Measurements from ENCODE around the gene COL13A1. TPM values are rescaled to one million over a fixed set of nuclear protein-coding genes. Genes with fewer than 3 reads are reported as not detected.

COL13A1 gene
- total RNA-seq, 6 donors from 2014 or later: 4.3 to 21.2 (median 10.4) TPM

GRCh38 chr10:69866688-69867461 lies 65.2 kb downstream of the COL13A1 start:
- whole genome bisulfite sequencing, 2 donors: 45 to 53% methylated on average over 20 to 28 of the region's 28 CpGs
- no peaks in the 10 kb centered on the region for H3K27me3 ChIP-seq
- no peaks in the 10 kb centered on the region for H3K9me3 ChIP-seq
- TF ChIP-seq EP300 (IDR thresholded peaks at IDR 0.05): no peak
- no peak for TF ChIP-seq POLR2A (IDR thresholded peaks at IDR 0.05)
- TF ChIP-seq POLR2AphosphoS5 (IDR thresholded peaks at IDR 0.05): no peak
- TF ChIP-seq, protein P1, sequence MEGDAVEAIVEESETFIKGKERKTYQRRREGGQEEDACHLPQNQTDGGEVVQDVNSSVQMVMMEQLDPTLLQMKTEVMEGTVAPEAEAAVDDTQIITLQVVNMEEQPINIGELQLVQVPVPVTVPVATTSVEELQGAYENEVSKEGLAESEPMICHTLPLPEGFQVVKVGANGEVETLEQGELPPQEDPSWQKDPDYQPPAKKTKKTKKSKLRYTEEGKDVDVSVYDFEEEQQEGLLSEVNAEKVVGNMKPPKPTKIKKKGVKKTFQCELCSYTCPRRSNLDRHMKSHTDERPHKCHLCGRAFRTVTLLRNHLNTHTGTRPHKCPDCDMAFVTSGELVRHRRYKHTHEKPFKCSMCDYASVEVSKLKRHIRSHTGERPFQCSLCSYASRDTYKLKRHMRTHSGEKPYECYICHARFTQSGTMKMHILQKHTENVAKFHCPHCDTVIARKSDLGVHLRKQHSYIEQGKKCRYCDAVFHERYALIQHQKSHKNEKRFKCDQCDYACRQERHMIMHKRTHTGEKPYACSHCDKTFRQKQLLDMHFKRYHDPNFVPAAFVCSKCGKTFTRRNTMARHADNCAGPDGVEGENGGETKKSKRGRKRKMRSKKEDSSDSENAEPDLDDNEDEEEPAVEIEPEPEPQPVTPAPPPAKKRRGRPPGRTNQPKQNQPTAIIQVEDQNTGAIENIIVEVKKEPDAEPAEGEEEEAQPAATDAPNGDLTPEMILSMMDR (IDR thresholded peaks at IDR 0.05): no peak
- peak overlapping the region in 1 of 4 donors; percentile 1 for H3K4me3 ChIP-seq
- H3K36me3 ChIP-seq: no peaks in the 10 kb centered on the region
- peaks cover 0 to 28% (median 8%) of the 10 kb centered on the region in 4 donors for H3K4me1 ChIP-seq
- peak overlapping the region; percentile 14 to 40 (median 24) for H3K27ac ChIP-seq
- DNase-seq (peak in 1 of 2 donors; percentile 28), ATAC-seq (ENCODE audit: low FRiP score in 2 of 2) (peak in 1 of 2 donors; percentile 75)

DNA sequence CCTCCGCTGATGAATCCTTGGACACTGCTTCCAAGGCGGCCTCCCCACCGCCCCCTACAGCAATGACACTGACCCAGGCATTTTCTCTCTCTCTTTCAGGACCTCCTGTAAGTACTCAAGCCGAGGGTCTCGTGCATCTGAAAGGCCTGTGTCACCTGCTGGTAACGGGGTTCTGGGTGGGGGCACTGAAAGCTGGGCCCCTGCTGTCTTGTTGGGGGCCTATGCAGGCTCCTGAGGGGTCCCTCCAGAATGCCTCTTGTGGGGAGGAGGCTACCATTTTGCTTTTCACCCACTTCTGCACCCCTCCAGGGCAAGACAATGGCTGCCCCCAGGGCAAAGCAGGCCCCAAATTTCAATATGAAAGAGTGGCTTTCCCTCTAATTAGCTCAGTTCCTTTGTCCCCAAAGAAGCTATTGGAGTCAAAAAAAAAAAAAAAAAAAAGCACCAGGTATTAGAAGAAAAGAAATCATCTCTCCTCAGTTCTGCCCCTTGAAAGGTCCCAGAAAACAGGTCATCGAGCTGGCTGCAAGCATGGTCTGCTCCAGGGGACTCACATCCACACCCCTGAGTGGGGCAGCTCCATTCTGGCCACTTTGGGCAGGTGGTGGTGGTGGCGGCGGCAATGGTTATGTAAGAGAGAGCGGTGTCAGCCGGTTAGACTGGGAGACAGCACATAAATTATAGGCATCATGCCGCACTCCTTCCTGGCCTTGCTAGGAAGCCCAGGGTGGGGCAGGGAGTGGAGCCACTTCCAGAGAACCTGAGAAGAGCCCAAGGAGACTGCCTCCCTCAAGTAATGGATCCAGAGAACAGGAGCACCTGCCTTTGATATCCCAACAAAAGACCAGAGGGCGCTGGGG lies 66.2 kb downstream of the COL13A1 start:
- ATAC-seq (ENCODE audit: low FRiP score in 2 of 2) (no peak), DNase-seq (no peak)
- 83 to 85% methylated on average over 13 of the region's 13 CpGs for WGBS, 2 donors

DNA sequence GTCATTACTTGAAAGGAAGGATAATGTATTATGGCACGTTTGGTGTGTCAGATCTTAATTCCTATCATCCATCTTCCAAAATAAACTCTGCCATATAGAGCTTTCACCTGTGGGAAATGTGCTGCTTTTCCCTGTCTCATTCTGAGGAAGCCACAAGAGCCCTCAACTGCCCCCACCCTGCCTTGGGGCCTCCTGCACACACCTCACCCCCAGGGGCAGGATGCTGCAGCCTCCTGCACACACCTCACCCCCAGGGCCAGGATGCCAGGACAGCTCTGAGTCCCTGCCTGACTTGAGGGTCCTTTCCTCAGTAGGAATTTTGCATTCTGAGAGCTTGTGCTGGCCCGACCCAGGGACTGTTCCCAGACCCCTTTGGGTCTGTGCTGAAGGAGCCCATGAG lies 67.1 kb downstream of the COL13A1 start:
- Histone ChIP-seq H3K27me3 (no peaks in the 10 kb centered on the region), H3K4me3 (no peak overlapping the region), H3K9me3 (no peaks in the 10 kb centered on the region), H3K27ac (no peak overlapping the region), H3K36me3 (no peaks in the 10 kb centered on the region), H3K4me1 (peaks cover 0 to 28% (median 8%) of the 10 kb centered on the region in 4 donors)
- no peak for DNase-seq
- no peak for ATAC-seq (ENCODE audit: low FRiP score in 2 of 2)
- 57 to 78% methylated on average over 1 to 2 of the region's 2 CpGs for WGBS, 2 donors
- TF ChIP-seq EP300 (IDR thresholded peaks at IDR 0.05) (no peak), POLR2A (IDR thresholded peaks at IDR 0.05) (no peak), POLR2AphosphoS5 (IDR thresholded peaks at IDR 0.05) (no peak)
- TF ChIP-seq, protein P1 (IDR thresholded peaks at IDR 0.05): no peak

More for the DNA sequence above, 66.2 kb downstream of the COL13A1 start:
- peaks cover 0 to 28% (median 8%) of the 10 kb centered on the region in 4 donors for H3K4me1 ChIP-seq
- no peaks in the 10 kb centered on the region for H3K36me3 ChIP-seq
- TF ChIP-seq POLR2A (IDR thresholded peaks at IDR 0.05) (no peak), POLR2AphosphoS5 (IDR thresholded peaks at IDR 0.05) (no peak), EP300 (IDR thresholded peaks at IDR 0.05) (no peak)
- TF ChIP-seq, protein P1 (IDR thresholded peaks at IDR 0.05): no peak
- no peaks in the 10 kb centered on the region for H3K9me3 ChIP-seq
- no peak overlapping the region for H3K4me3 ChIP-seq
- H3K27ac ChIP-seq: no peak overlapping the region
- H3K27me3 ChIP-seq: no peaks in the 10 kb centered on the region

DNA sequence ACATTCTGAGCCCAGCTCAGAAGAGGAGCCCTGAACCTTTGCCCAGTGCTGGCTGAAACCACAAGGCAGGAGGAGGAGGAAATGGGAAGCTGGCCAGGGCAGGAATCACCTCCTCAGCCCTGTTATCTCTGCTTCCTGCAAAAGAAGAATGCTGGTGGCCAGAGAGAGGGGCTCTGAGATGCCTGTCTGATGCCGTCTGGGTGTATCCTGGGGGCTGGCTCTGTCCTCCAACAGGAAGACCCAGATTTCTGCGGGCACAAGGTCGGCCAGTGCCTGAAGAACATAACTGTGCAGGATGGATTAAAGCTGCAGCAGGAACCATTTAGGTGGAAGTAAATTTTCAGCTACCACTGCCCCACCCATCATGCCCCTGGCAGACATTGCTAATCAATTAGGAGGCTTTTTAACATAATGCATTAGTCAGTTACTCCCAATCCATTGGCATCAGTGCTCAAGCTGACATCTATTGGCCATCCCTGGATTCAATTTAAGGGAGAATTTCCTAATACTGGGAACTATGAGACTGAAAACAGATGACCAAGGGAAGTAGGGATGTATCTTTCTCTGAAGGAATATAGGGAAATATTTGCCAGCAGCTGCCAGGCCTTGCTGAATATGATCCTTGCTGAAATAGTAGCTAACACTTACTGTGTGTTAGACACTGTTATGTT lies 67.7 kb downstream of the COL13A1 start:
- 38 to 41% methylated on average over 3 of the region's 3 CpGs for WGBS, 2 donors
- Histone ChIP-seq H3K27me3 (no peaks in the 10 kb centered on the region), H3K36me3 (no peaks in the 10 kb centered on the region), H3K4me1 (peaks cover 0 to 27% (median 8%) of the 10 kb centered on the region in 4 donors), H3K4me3 (no peak overlapping the region), H3K27ac (no peak overlapping the region), H3K9me3 (no peaks in the 10 kb centered on the region)
- TF ChIP-seq EP300 (IDR thresholded peaks at IDR 0.05): no peak
- no peak for TF ChIP-seq POLR2A (IDR thresholded peaks at IDR 0.05)
- no peak for TF ChIP-seq POLR2AphosphoS5 (IDR thresholded peaks at IDR 0.05)
- TF ChIP-seq, protein P1 (IDR thresholded peaks at IDR 0.05): no peak
- ATAC-seq (ENCODE audit: low FRiP score in 2 of 2): no peak
- DNase-seq: no peak

Measured in upper lobe of left lung (tissue), 6 donors.